Neural progenitor cell (in vitro differentiated cells): Measurements from ENCODE around the gene RBFOX1. TPM values are rescaled to one million over a fixed set of nuclear protein-coding genes. Genes with fewer than 3 reads are reported as not detected.

ENCODE experiments used
- DNase-seq: peaks from one replicate; pipeline ENCODE4 v3.0.0-alpha.2; 2016; ENCODE audit warnings: low spot score
- H2AFZ ChIP-seq: fragments of 200-600 bp; sonication (generic); replicated peaks from 2 replicates; pipeline ENCODE4 v1.6.1; 2016; ENCODE audit warnings: antibody characterized with exemption
- H3F3A ChIP-seq: fragments of 200-600 bp; sonication (generic); 2 replicates; pipeline ENCODE4 v1.6.1; 2016; ENCODE audit warnings: antibody characterized with exemption, low read depth
- H3K27ac ChIP-seq: fragments of 200-600 bp; sonication (generic); 2 replicates; pipeline ENCODE4 v1.5.1; 2016; ENCODE audit warnings: mild to moderate bottlenecking
- H3K27me3 ChIP-seq: fragments of 200-600 bp; sonication (generic); 2 replicates; pipeline ENCODE4 v1.6.1; 2016; ENCODE audit warnings: mild to moderate bottlenecking, moderate library complexity
- H3K36me3 ChIP-seq: fragments of 200-600 bp; sonication (generic); 2 replicates; pipeline ENCODE4 v1.5.1; 2016
- H3K4me1 ChIP-seq: fragments of 200-600 bp; sonication (generic); 2 replicates; pipeline ENCODE4 v1.6.1; 2016; ENCODE audit warnings: mixed run types
- H3K4me2 ChIP-seq: fragments of 200-600 bp; sonication (generic); 2 replicates; pipeline ENCODE4 v1.6.1; 2016
- H3K4me3 ChIP-seq: fragments of 200-600 bp; sonication (generic); 2 replicates; pipeline ENCODE4 v1.5.1; 2016
- H3K79me2 ChIP-seq: fragments of 200-600 bp; sonication (generic); 2 replicates; pipeline ENCODE4 v1.6.1; 2016; ENCODE audit warnings: low read depth
- H3K9ac ChIP-seq: fragments of 200-600 bp; sonication (generic); 2 replicates; pipeline ENCODE4 v1.6.1; 2016
- H3K9me3 ChIP-seq: fragments of 200-600 bp; sonication (generic); 2 replicates; pipeline ENCODE4 v1.5.1; 2016; ENCODE audit warnings: low read depth
- H4K20me1 ChIP-seq: fragments of 200-600 bp; sonication (generic); 2 replicates; pipeline ENCODE4 v1.6.1; 2016; ENCODE audit warnings: low read depth
- H3K27ac Mint-ChIP-seq: 3 replicates; pipeline ENCODE4 v1.8.0; 2021; ENCODE audit warnings: mixed read lengths
- H3K27me3 Mint-ChIP-seq: 2 replicates; pipeline ENCODE4 v1.8.0; 2022; ENCODE audit warnings: low read depth, mild to moderate bottlenecking, inconsistent platforms, moderate library complexity, mixed read lengths; ENCODE audit not compliant: insufficient read depth
- H3K36me3 Mint-ChIP-seq: 3 replicates; pipeline ENCODE4 v1.8.0; 2021; ENCODE audit warnings: mixed read lengths
- H3K4me1 Mint-ChIP-seq: 3 replicates; pipeline ENCODE4 v1.8.0; 2021; ENCODE audit warnings: mixed read lengths
- H3K4me3 Mint-ChIP-seq: 3 replicates; pipeline ENCODE4 v1.8.0; 2021; ENCODE audit warnings: mild to moderate bottlenecking, moderate library complexity, mixed read lengths
- H3K9me3 Mint-ChIP-seq: 3 replicates; pipeline ENCODE4 v1.8.0; 2020; ENCODE audit warnings: mixed read lengths
- EZH2 ChIP-seq: fragments of 200-600 bp; sonication (generic); IDR thresholded peaks from 2 replicates; pipeline ENCODE4 v1.6.1; 2017; ENCODE audit warnings: antibody characterized with exemption, mild to moderate bottlenecking, moderate library complexity
- EZH2phosphoT487 ChIP-seq: fragments of 200-600 bp; sonication (generic); IDR thresholded peaks from 2 replicates; pipeline ENCODE4 v1.6.1; 2017; ENCODE audit warnings: antibody characterized with exemption
- total RNA-seq: library from RNA; depleted of rRNA; stranded (reverse); fragments of >200 nt; gene quantifications from 2 replicates; pipeline ENCODE4 v1.2.3, GENCODE V29; 2015; ENCODE audit warnings: low replicate concordance
- TF ChIP-seq, protein P1 (sequence below): fragments of 200-600 bp; sonication (generic); IDR thresholded peaks from 2 replicates; pipeline ENCODE4 v1.5.1; 2017; ENCODE audit warnings: antibody characterized with exemption, mild to moderate bottlenecking

Gene RBFOX1
- total RNA-seq, 1 donor from 2014 or later, result 1.2 TPM

DNA sequence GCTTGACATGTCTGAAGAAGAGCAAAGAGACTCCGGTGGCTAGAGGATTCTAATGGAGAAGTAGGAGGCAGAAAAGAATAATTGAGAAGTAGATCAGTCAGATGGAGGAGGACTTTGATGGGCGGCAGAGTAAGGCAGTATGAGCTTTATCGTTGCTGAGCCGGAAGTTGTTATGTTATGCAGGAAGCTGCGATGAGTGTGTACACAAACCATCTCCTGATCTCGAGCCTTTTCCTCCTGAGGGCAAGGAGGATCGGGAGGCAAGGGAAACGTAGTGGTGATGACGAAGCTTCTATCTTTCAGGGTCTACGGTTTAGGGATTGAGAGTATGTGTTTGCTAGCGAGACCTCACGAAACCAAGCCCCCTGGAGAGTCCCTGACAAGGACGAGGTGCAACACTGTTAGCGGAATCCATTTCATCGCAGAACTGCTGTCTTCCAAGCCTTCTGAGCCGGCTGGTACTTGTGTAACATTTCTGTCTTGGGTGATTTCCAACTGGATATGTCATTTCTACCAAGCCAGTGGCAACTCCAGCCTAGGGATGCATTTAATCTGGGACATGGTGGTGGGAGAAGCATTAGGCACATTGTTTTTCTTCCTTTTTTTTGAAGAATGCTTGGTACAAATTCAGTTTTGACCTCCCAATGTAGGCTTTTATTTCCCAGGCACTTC, 45.5 kb downstream of the RBFOX1 start:
- no peaks in the 10 kb centered on the region for H3K27me3 ChIP-seq
- TF ChIP-seq EZH2 (no peak), EZH2phosphoT487 (no peak)
- TF ChIP-seq, protein P1, sequence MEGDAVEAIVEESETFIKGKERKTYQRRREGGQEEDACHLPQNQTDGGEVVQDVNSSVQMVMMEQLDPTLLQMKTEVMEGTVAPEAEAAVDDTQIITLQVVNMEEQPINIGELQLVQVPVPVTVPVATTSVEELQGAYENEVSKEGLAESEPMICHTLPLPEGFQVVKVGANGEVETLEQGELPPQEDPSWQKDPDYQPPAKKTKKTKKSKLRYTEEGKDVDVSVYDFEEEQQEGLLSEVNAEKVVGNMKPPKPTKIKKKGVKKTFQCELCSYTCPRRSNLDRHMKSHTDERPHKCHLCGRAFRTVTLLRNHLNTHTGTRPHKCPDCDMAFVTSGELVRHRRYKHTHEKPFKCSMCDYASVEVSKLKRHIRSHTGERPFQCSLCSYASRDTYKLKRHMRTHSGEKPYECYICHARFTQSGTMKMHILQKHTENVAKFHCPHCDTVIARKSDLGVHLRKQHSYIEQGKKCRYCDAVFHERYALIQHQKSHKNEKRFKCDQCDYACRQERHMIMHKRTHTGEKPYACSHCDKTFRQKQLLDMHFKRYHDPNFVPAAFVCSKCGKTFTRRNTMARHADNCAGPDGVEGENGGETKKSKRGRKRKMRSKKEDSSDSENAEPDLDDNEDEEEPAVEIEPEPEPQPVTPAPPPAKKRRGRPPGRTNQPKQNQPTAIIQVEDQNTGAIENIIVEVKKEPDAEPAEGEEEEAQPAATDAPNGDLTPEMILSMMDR, result no peak
- Mint-ChIP-seq H3K36me3 (no peaks in the 10 kb centered on the region), H3K9me3 (no peaks in the 10 kb centered on the region), H3K4me3 (no peak overlapping the region), H3K27ac (no peak overlapping the region), H3K4me1 (no peaks in the 10 kb centered on the region), H3K27me3 (no peaks in the 10 kb centered on the region)
- H3K36me3 ChIP-seq, result no peaks in the 10 kb centered on the region
- H3K9me3 ChIP-seq, result no peaks in the 10 kb centered on the region
- DNase-seq, result no peak
- no peak overlapping the region for H3K4me2 ChIP-seq
- H3K9ac ChIP-seq, result no peak overlapping the region
- no peak overlapping the region for H3K4me3 ChIP-seq
- no peaks in the 10 kb centered on the region for H3K79me2 ChIP-seq
- H3F3A ChIP-seq, result no peaks in the 10 kb centered on the region
- H2AFZ ChIP-seq, result no peak overlapping the region
- H3K4me1 ChIP-seq, result no peaks in the 10 kb centered on the region
- H4K20me1 ChIP-seq, result no peaks in the 10 kb centered on the region
- H3K27ac ChIP-seq, result no peak overlapping the region

DNA sequence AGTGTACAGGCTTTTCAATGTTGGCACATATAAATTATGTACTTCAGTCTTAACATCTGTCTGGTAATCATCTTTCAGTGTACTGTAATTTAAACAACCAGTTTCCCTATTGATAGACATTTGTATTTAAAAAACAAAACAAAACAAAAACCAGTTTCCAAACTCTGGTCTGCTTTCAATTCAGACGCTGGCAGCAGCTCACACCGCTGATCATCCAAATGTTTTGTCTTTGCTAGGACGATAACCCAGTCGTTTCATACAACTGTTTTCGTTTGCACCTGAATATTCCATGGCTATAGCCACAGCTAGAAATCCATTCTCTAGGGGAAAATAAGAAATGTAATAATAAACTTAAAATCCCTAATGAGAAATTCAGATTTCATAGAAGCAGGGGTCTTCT, 47.8 kb downstream of the RBFOX1 start:
- Histone ChIP-seq H2AFZ (no peak overlapping the region), H3K27me3 (no peaks in the 10 kb centered on the region), H3K27ac (no peak overlapping the region), H3K9me3 (no peaks in the 10 kb centered on the region), H3K4me3 (no peak overlapping the region), H3K4me1 (no peaks in the 10 kb centered on the region), H3F3A (no peaks in the 10 kb centered on the region), H3K4me2 (no peak overlapping the region), H3K36me3 (no peaks in the 10 kb centered on the region), H3K9ac (no peak overlapping the region), H4K20me1 (no peaks in the 10 kb centered on the region), H3K79me2 (no peaks in the 10 kb centered on the region)
- H3K4me3 Mint-ChIP-seq, result no peak overlapping the region
- no peaks in the 10 kb centered on the region for H3K36me3 Mint-ChIP-seq
- TF ChIP-seq EZH2phosphoT487 (no peak), EZH2 (no peak)
- TF ChIP-seq, protein P1, result no peak
- no peak for DNase-seq
- no peaks in the 10 kb centered on the region for H3K9me3 Mint-ChIP-seq
- H3K4me1 Mint-ChIP-seq, result no peaks in the 10 kb centered on the region
- no peak overlapping the region for H3K27ac Mint-ChIP-seq
- H3K27me3 Mint-ChIP-seq, result peaks cover 2% of the 10 kb centered on the region

DNA sequence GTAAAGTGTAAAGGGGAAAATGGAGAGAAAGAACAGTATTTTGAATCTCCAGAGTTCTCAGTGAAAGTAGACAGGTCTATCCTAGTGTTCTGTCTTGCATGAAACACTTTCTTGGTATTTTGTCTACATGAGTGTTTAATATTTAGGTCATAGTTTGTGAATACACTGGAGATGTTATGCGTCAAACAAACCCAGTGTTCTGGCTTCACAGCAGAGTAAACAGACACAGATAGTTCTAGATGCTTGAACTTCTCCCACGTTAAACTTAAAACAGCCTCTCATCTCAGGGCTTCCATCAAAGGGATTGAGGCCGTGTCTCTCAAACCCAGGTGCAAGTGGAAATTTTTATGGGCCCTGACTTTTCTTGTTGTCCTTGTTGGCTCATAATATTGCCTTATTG, 48.3 kb downstream of the RBFOX1 start:
- peaks cover 2% of the 10 kb centered on the region for H3K27me3 Mint-ChIP-seq
- Histone ChIP-seq H3K9me3 (no peaks in the 10 kb centered on the region), H3K79me2 (no peaks in the 10 kb centered on the region), H3K4me2 (no peak overlapping the region), H4K20me1 (no peaks in the 10 kb centered on the region), H3K4me1 (no peaks in the 10 kb centered on the region), H3K4me3 (no peak overlapping the region), H3F3A (no peaks in the 10 kb centered on the region), H3K27ac (no peak overlapping the region), H2AFZ (no peak overlapping the region), H3K36me3 (no peaks in the 10 kb centered on the region), H3K27me3 (no peaks in the 10 kb centered on the region), H3K9ac (no peak overlapping the region)
- H3K4me1 Mint-ChIP-seq, result no peaks in the 10 kb centered on the region
- no peak overlapping the region for H3K4me3 Mint-ChIP-seq
- H3K36me3 Mint-ChIP-seq, result no peaks in the 10 kb centered on the region
- no peaks in the 10 kb centered on the region for H3K9me3 Mint-ChIP-seq
- H3K27ac Mint-ChIP-seq, result no peak overlapping the region
- TF ChIP-seq EZH2phosphoT487 (no peak), EZH2 (no peak)
- TF ChIP-seq, protein P1, result no peak
- DNase-seq, result no peak
